GM21367 (cell line): Measurements from ENCODE around the gene IFNE.

ENCODE experiments used
- ATAC-seq: cut with Tn5 transposase; IDR thresholded peaks from one replicate; pipeline ENCODE4 v1.9.1; 2021; ENCODE audit not compliant: unreplicated experiment

Gene IFNE

GRCh38 chr9:21482213-21482612 lies at the start of gene IFNE:
Gene IFNE, minus strand, starts transcription at chr9:21482313. Its CDS starts 619 bp downstream, at chr9:21481694.
- ATAC-seq: no peak

GRCh38 chr9:21528123-21528808 lies 46.2 kb upstream of the IFNE start:
- no peak for ATAC-seq

- ATAC-seq: no peak
Measured at GRCh38 chr9:21527579-21527978, 45.5 kb upstream of the IFNE start.

GRCh38 chr9:21525174-21525573 lies 43.1 kb upstream of the IFNE start:
- no peak for ATAC-seq

GRCh38 chr9:21524099-21524830 lies 42.2 kb upstream of the IFNE start:
- no peak for ATAC-seq

- ATAC-seq: no peak
Measured at GRCh38 chr9:21523021-21524014, 41.2 kb upstream of the IFNE start.

- no peak for ATAC-seq
Measured at GRCh38 chr9:21522348-21522747, 40.2 kb upstream of the IFNE start.

- ATAC-seq: no peak
Measured at GRCh38 chr9:21521448-21521847, 39.3 kb upstream of the IFNE start.

- no peak for ATAC-seq
Measured at GRCh38 chr9:21520501-21521228, 38.6 kb upstream of the IFNE start.

GRCh38 chr9:21519855-21520434 lies 37.8 kb upstream of the IFNE start:
- no peak for ATAC-seq

- ATAC-seq: no peak
Measured at GRCh38 chr9:21516796-21517195, 34.7 kb upstream of the IFNE start.

- no peak for ATAC-seq
Measured at GRCh38 chr9:21513431-21513830, 31.3 kb upstream of the IFNE start.

- no peak for ATAC-seq
Measured at GRCh38 chr9:21510806-21511205, 28.7 kb upstream of the IFNE start.

- no peak for ATAC-seq
Measured at GRCh38 chr9:21507483-21507790, 25.3 kb upstream of the IFNE start.

GRCh38 chr9:21506626-21507482 lies 24.7 kb upstream of the IFNE start:
- ATAC-seq: no peak

GRCh38 chr9:21505425-21506179 lies 23.5 kb upstream of the IFNE start:
- ATAC-seq: no peak

GRCh38 chr9:21504894-21505293 lies 22.8 kb upstream of the IFNE start:
- no peak for ATAC-seq

GRCh38 chr9:21504113-21504512 lies 22.0 kb upstream of the IFNE start:
- ATAC-seq: no peak

GRCh38 chr9:21502586-21502985 lies 20.5 kb upstream of the IFNE start:
- no peak for ATAC-seq
